CD14-positive monocyte (primary cell): ENCODE data around the gene TRIM38. TPM values are rescaled to one million over a fixed set of nuclear protein-coding genes. Genes with fewer than 3 reads are reported as not detected.

Experiments
- DNase-seq, 3 donors: peaks; one replicate each; pipeline ENCODE4 v3.0.0-alpha.2; 2011 to 2022
- H2AFZ ChIP-seq: 2 replicates; pipeline ENCODE4 v1.6.0; 2012; ENCODE audit warnings: mild to moderate bottlenecking, low read depth, low read length, inconsistent platforms; ENCODE audit not compliant: insufficient read depth, poor library complexity, severe bottlenecking
- H3K27ac ChIP-seq, 2 donors: 1 replicate in 1 of 2; 2 replicates in 1 of 2; pipeline ENCODE4 v1.5.1; 2012 to 2013; ENCODE audit warnings: low read length in 2 of 2, control low read depth in 1 of 2, inconsistent platforms in 1 of 2, low read depth in 1 of 2, mild to moderate bottlenecking in 1 of 2
- H3K27me3 ChIP-seq, 2 donors: one replicate each; pipeline versions ENCODE4 v1.6.0 to v1.6.1; 2011 to 2013; ENCODE audit warnings: low read length in 2 of 2; ENCODE audit not compliant: control insufficient read depth in 2 of 2, insufficient read depth in 2 of 2
- H3K36me3 ChIP-seq, 2 donors: replicated peaks in 1 of 2; 1 replicate in 1 of 2; 2 replicates in 1 of 2; pipeline versions ENCODE4 v1.5.1 to v1.6.1; 2012 to 2013; ENCODE audit warnings: low read length in 2 of 2, control low read depth in 1 of 2, inconsistent platforms in 1 of 2, mild to moderate bottlenecking in 1 of 2; ENCODE audit not compliant: insufficient read depth in 2 of 2, control insufficient read depth in 1 of 2
- H3K4me1 ChIP-seq, 2 donors: 1 replicate in 1 of 2; 2 replicates in 1 of 2; pipeline versions ENCODE4 v1.5.1 to v1.6.1; 2012 to 2013; ENCODE audit warnings: low read length in 2 of 2, control low read depth in 1 of 2, inconsistent platforms in 1 of 2, mild to moderate bottlenecking in 1 of 2, moderate library complexity in 1 of 2; ENCODE audit not compliant: insufficient read depth in 2 of 2, control insufficient read depth in 1 of 2
- H3K4me2 ChIP-seq: replicated peaks from 2 replicates; pipeline ENCODE3; 2012; ENCODE audit warnings: low read length, moderate library complexity, mild to moderate bottlenecking; ENCODE audit not compliant: poor library complexity, severe bottlenecking; ENCODE audit errors: extremely low read depth
- H3K4me3 ChIP-seq, 3 experiments: fragments of 200-600 bp in 1 of 3; sonication (generic) in 1 of 3; replicated peaks in 1 of 3; 1 replicate in 2 of 3; 2 replicates in 1 of 3; pipeline ENCODE4 v1.5.1; 2011 to 2013; ENCODE audit warnings: low read length in 3 of 3, mild to moderate bottlenecking in 3 of 3, control low read depth in 2 of 3, low read depth in 2 of 3, inconsistent platforms in 1 of 3, moderate library complexity in 1 of 3
- H3K79me2 ChIP-seq: 2 replicates; pipeline ENCODE4 v1.6.0; 2012; ENCODE audit warnings: mild to moderate bottlenecking, control low read depth, inconsistent platforms, low read length, moderate library complexity; ENCODE audit not compliant: insufficient read depth
- H3K9ac ChIP-seq: 2 replicates; pipeline ENCODE4 v1.6.0; 2017; ENCODE audit warnings: low read length, mild to moderate bottlenecking; ENCODE audit not compliant: insufficient read depth, poor library complexity, severe bottlenecking
- H3K9me3 ChIP-seq, 2 donors: replicated peaks in 1 of 2; 1 replicate in 1 of 2; 2 replicates in 1 of 2; pipeline versions ENCODE4 v1.5.1 to v1.6.1; 2012 to 2013; ENCODE audit warnings: low read length in 2 of 2, control low read depth in 1 of 2; ENCODE audit not compliant: control insufficient read depth in 1 of 2, insufficient read depth in 1 of 2
- H4K20me1 ChIP-seq: 2 replicates; pipeline ENCODE4 v1.6.0; 2012; ENCODE audit warnings: mild to moderate bottlenecking, low read length, control low read depth, moderate library complexity; ENCODE audit not compliant: insufficient read depth
- H3K27ac Mint-ChIP-seq, 7 donors: one replicate each; pipeline ENCODE4 v1.8.0; 2020; ENCODE audit warnings: mild to moderate bottlenecking in 7 of 7, mixed read lengths in 7 of 7, moderate library complexity in 6 of 7, inconsistent platforms in 2 of 7
- H3K27me3 Mint-ChIP-seq, 3 donors: one replicate each; pipeline ENCODE4 v1.8.0; 2021 to 2022; ENCODE audit warnings: low read depth in 3 of 3, mild to moderate bottlenecking in 3 of 3, mixed read lengths in 3 of 3, moderate library complexity in 3 of 3, inconsistent platforms in 1 of 3
- H3K36me3 Mint-ChIP-seq, 2 donors: one replicate each; pipeline ENCODE4 v1.8.0; 2020; ENCODE audit warnings: mixed read lengths in 2 of 2, inconsistent platforms in 1 of 2, mild to moderate bottlenecking in 1 of 2
- H3K4me1 Mint-ChIP-seq: one replicate; pipeline ENCODE4 v1.8.0; 2020; ENCODE audit warnings: mild to moderate bottlenecking, mixed read lengths
- H3K4me3 Mint-ChIP-seq, 2 donors: one replicate each; pipeline ENCODE4 v1.8.0; 2020; ENCODE audit warnings: mild to moderate bottlenecking in 2 of 2, mixed read lengths in 2 of 2, moderate library complexity in 1 of 2
- H3K9me3 Mint-ChIP-seq, 7 donors: one replicate each; pipeline ENCODE4 v1.8.0; 2020 to 2022; ENCODE audit warnings: mixed read lengths in 7 of 7, mild to moderate bottlenecking in 6 of 7, moderate library complexity in 6 of 7, inconsistent platforms in 2 of 7
- CTCF ChIP-seq: fragments of 200-600 bp; IDR thresholded peaks from one replicate; pipeline ENCODE4 v1.8.0; 2022; ENCODE audit warnings: antibody characterized with exemption, mild to moderate bottlenecking
- WGBS: methylation state at CpG from one replicate; pipeline ENCODE4 v1.1.5; 2013; ENCODE audit warnings: missing lambda C conversion rate; ENCODE audit not compliant: insufficient coverage; 5-methylcytosine and 5-hydroxymethylcytosine counted together
- intact Hi-C, 2 donors: fragments of 100-400 bp; cut with micrococcal nuclease; formaldehyde crosslinking; loops; one replicate each; pipeline versions ENCODE4 v1.15.0 to v1.15.1; 2023
- polyA plus RNA-seq, 3 donors: library from polyadenylated mRNA; depleted of rRNA in 1 of 3; unstranded in 2 of 3; stranded (reverse) in 1 of 3; fragments of 300-500 nt in 2 of 3; fragments of >200 nt in 1 of 3; fragmentation: Illumina TruSeq in 2 of 3; gene quantifications; 1 replicate in 2 of 3; 2 replicates in 1 of 3; pipeline ENCODE4 v1.2.3, GENCODE V29; 2012 to 2021

TRIM38 gene
- polyA plus RNA-seq, 3 donors = 4.1 to 23.2 (median 8.0) TPM

GRCh38 chr6:25980935-25981334 is 18.3 kb downstream of the TRIM38 start:
- intact Hi-C loops = no loop called here
- WGBS = 95% methylated on average over 2 of the region's 2 CpGs
- no peaks in the 10 kb centered on the region for H3K9me3 Mint-ChIP-seq
- H3K79me2 ChIP-seq = peaks cover 65% of the 10 kb centered on the region
- H3K27ac ChIP-seq = peak overlapping the region in 1 of 2 donors; percentile 32
- H3K4me2 ChIP-seq = no peak overlapping the region
- peak overlapping the region in 2 of 7 donors; percentile 28 to 78 for H3K27ac Mint-ChIP-seq
- DNase-seq = no peak
- H3K4me1 Mint-ChIP-seq = peaks cover 8% of the 10 kb centered on the region
- peaks cover 96% of the 10 kb centered on the region for H4K20me1 ChIP-seq
- no peak for TF ChIP-seq CTCF
- no peaks in the 10 kb centered on the region for H3K9me3 ChIP-seq
- peaks cover 94 to 97% of the 10 kb centered on the region in 2 donors for H3K36me3 ChIP-seq
- H3K4me1 ChIP-seq = no peaks in the 10 kb centered on the region
- H3K9ac ChIP-seq = no peak overlapping the region
- H3K4me3 ChIP-seq = no peak overlapping the region
- peaks cover 81 to 91% of the 10 kb centered on the region in 2 donors for H3K36me3 Mint-ChIP-seq
- no peak overlapping the region for H3K4me3 Mint-ChIP-seq
- H3K27me3 ChIP-seq = no peaks in the 10 kb centered on the region
- H3K27me3 Mint-ChIP-seq = peaks cover 0 to 2% (median 0%) of the 10 kb centered on the region in 3 donors
- no peak overlapping the region for H2AFZ ChIP-seq

- no peaks in the 10 kb centered on the region for H3K4me1 ChIP-seq
- peaks cover 96% of the 10 kb centered on the region for H4K20me1 ChIP-seq
- peaks cover 10% of the 10 kb centered on the region for H3K4me1 Mint-ChIP-seq
- H3K4me3 Mint-ChIP-seq = no peak overlapping the region
- H3K36me3 Mint-ChIP-seq = peaks cover 79 to 91% of the 10 kb centered on the region in 2 donors
- DNase-seq = no peak
- H2AFZ ChIP-seq = no peak overlapping the region
- peaks cover 0 to 2% (median 0%) of the 10 kb centered on the region in 3 donors for H3K27me3 Mint-ChIP-seq
- H3K9me3 Mint-ChIP-seq = no peaks in the 10 kb centered on the region
- H3K9me3 ChIP-seq = no peaks in the 10 kb centered on the region
- no peak for TF ChIP-seq CTCF
- H3K79me2 ChIP-seq = peaks cover 57% of the 10 kb centered on the region
- H3K27me3 ChIP-seq = no peaks in the 10 kb centered on the region
- peaks cover 93 to 97% of the 10 kb centered on the region in 2 donors for H3K36me3 ChIP-seq
- peak overlapping the region in 1 of 2 donors; percentile 32 for H3K27ac ChIP-seq
- no peak overlapping the region for H3K27ac Mint-ChIP-seq
- intact Hi-C loops = no loop called here
- no peak overlapping the region for H3K4me2 ChIP-seq
- H3K4me3 ChIP-seq = no peak overlapping the region
- H3K9ac ChIP-seq = no peak overlapping the region
- 97% methylated on average over 5 of the region's 5 CpGs for WGBS
Measured at GRCh38 chr6:25981568-25982263, 19.1 kb downstream of the TRIM38 start.
